Mesodermal cell (in vitro differentiated cells): ENCODE results near the gene AP5Z1.
"Not testable (repeated sequence)": the region's sequence is repeated elsewhere in the genome, so short reads cannot be mapped to it uniquely, and the experiment has no call there.

Experiments used
- H3K27ac ChIP-seq: 2 replicates; pipeline ENCODE4 v1.7.0; 2013; ENCODE audit warnings: mild to moderate bottlenecking, low read depth, low read length, moderate library complexity; ENCODE audit not compliant: severe bottlenecking
- H3K36me3 ChIP-seq: 2 replicates; pipeline ENCODE4 v1.7.1; 2013; ENCODE audit warnings: mild to moderate bottlenecking, low read length, moderate library complexity; ENCODE audit not compliant: control insufficient read depth, insufficient read depth
- H3K4me1 ChIP-seq: one replicate; pipeline ENCODE4 v1.7.1; 2013; ENCODE audit warnings: mild to moderate bottlenecking, low read length; ENCODE audit not compliant: insufficient read depth, control insufficient read depth, poor library complexity, severe bottlenecking
- H3K4me3 ChIP-seq: 2 replicates; pipeline ENCODE4 v1.7.0; 2013; ENCODE audit warnings: low read length, control low read depth, mild to moderate bottlenecking; ENCODE audit not compliant: insufficient read depth, poor library complexity, severe bottlenecking; ENCODE audit errors: extremely low read depth
- H3K9me3 ChIP-seq: 2 replicates; pipeline ENCODE4 v1.7.1; 2013; ENCODE audit warnings: mild to moderate bottlenecking, low read length, moderate library complexity; ENCODE audit not compliant: control insufficient read depth
- WGBS, 2 experiments: methylation state at CpG; one replicate each; pipeline ENCODE4 v1.1.5; 2013; ENCODE audit warnings: missing lambda C conversion rate in 2 of 2; ENCODE audit not compliant: insufficient coverage in 2 of 2; 5-methylcytosine and 5-hydroxymethylcytosine counted together

Gene AP5Z1

DNA sequence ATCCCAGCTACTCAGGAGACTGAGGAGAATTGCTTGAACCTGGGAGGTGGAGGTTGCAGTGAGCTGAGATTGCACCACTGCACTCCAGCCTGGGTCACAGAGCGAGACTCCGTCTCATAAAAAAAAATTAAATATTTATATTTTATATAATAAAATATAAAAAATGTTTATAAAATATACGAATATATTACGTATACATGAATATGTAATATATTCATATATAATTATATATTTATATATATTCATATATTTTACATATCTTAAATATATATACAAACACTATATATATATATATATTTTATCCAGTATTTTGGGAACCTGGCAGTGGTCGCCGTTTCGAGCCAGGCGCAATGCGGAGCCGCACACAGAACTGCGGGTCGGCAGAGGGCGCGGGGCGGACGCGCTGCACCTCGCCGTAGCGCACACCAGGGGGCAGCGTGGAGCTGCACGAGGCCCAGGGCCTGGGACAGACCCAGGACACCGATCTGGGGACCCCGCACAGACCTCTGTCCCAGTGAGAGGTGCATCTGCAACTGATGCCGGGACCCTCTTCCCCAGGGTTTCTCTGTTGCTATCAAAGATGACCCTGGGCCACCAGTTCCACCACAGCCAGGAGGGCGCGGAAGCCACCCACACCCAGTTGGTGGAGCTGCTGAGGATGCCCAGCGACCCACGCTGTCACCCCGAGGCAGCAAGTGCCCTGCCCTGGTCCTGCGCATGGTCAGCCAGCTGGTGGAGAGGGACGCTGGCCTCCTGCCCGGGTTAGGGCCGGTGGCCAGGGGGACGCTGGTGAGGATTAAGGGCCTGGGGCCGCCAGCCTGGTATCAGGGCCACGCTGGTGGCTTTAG is 22.7 kb downstream of the AP5Z1 start:
- Histone ChIP-seq H3K9me3 (no peaks in the 10 kb centered on the region), H3K36me3 (peaks cover 16% of the 10 kb centered on the region), H3K4me1 (no peaks in the 10 kb centered on the region), H3K4me3 (no peak overlapping the region), H3K27ac (no peak overlapping the region)
- 41 to 44% methylated on average over 32 to 33 of the region's 37 CpGs for WGBS, 2 experiments

DNA sequence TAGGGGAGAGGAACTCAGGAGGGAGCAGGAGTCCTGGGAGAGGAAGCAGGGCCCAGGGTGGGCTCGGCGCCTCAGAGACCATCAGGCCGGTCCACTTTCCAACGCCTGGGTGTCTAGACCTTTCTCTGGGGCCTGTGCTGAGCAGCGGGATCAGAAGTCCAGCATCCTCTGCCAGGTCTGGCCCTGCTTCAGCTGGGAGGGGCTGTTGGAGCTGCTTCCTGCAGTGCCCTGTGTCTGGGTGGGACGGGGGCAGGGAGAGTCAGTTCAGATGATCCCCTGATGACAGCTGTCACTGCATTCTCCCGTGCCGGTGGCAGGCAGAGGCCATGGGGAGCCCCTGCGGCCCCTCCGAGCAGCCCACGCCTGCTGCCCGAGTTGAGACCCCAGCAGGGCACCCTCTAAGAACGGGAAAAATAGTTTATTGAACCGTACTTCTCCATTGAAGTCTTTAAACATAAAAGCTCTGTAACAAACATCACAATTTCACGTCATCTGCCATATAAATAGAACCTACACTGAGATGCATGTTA is 23.3 kb downstream of the AP5Z1 start:
- Histone ChIP-seq H3K4me3 (no peak overlapping the region), H3K4me1 (no peaks in the 10 kb centered on the region)
- 88 to 92% methylated on average over 14 to 15 of the region's 15 CpGs for WGBS, 2 experiments

DNA sequence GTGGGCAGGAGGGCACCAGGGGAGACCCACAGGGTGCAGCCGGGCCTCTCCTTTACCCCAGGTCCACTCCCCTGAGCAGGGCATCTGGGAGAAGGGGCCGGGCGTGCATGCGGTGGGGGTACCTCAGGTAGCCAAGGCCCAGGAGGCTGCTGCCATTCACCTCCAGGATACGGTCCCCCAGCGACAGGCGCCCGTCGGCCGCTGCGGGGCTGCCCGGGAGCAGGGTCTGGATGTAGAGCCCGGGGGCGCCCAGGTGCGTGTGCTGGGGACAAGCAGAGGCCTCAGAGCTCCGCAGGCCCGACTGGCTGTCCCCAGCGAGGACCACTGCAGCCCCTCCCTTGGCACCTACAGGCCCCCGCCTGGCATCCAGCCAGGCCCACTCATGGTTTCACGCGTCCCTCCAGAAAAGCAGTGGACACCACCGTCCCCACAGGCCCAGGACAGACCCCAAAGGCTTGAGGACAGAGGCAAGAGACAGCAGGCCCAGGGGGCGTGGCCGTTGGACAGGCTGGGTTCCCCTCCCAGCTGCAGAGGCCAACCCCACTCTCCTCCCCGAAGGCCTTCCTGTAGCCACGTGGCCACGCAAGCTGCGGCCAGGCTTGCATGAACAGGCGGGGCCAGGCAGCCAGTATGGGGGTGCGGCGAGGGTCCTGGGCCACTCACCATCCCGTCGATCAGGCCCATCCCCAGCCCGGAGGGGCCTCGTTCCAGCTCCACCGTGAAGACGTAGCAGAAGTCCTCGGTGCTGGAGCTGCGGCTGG is 24.3 kb downstream of the AP5Z1 start:
- H3K9me3 ChIP-seq, result no peaks in the 10 kb centered on the region
- H3K27ac ChIP-seq, result no peak overlapping the region
- H3K4me3 ChIP-seq, result no peak overlapping the region
- H3K36me3 ChIP-seq, result peaks cover 10% of the 10 kb centered on the region
- H3K4me1 ChIP-seq, result no peaks in the 10 kb centered on the region
- 84 to 92% methylated on average over 34 to 38 of the region's 39 CpGs for WGBS, 2 experiments

More for the DNA sequence above, 23.3 kb downstream of the AP5Z1 start:
- H3K9me3 ChIP-seq, result no peaks in the 10 kb centered on the region
- peaks cover 11% of the 10 kb centered on the region for H3K36me3 ChIP-seq
- no peak overlapping the region for H3K27ac ChIP-seq

DNA sequence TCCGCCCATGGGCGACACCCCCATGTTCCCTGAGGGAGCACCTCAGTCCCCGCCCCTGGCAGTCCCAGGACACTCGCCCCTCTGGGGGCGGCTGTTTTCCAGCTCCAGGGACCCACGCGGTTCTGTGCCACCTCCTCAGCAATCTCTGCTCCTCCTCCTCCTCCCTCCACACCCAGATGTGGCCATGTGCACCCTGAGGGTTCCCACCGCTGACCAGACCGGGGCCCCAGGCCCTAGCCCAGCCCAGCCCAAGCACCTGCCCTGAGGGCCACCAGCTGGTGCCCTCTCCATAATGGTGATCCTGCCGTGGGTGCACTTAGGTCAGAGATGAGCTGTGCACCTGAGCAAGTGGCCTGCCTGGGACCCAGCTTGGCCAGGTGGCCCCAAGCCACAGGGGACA is 25.1 kb downstream of the AP5Z1 start:
- 94 to 95% methylated on average over 8 to 10 of the region's 10 CpGs for WGBS, 2 experiments
- Histone ChIP-seq H3K4me3 (no peak overlapping the region), H3K4me1 (no peaks in the 10 kb centered on the region), H3K27ac (no peak overlapping the region), H3K9me3 (no peaks in the 10 kb centered on the region), H3K36me3 (peaks cover 4% of the 10 kb centered on the region)

DNA sequence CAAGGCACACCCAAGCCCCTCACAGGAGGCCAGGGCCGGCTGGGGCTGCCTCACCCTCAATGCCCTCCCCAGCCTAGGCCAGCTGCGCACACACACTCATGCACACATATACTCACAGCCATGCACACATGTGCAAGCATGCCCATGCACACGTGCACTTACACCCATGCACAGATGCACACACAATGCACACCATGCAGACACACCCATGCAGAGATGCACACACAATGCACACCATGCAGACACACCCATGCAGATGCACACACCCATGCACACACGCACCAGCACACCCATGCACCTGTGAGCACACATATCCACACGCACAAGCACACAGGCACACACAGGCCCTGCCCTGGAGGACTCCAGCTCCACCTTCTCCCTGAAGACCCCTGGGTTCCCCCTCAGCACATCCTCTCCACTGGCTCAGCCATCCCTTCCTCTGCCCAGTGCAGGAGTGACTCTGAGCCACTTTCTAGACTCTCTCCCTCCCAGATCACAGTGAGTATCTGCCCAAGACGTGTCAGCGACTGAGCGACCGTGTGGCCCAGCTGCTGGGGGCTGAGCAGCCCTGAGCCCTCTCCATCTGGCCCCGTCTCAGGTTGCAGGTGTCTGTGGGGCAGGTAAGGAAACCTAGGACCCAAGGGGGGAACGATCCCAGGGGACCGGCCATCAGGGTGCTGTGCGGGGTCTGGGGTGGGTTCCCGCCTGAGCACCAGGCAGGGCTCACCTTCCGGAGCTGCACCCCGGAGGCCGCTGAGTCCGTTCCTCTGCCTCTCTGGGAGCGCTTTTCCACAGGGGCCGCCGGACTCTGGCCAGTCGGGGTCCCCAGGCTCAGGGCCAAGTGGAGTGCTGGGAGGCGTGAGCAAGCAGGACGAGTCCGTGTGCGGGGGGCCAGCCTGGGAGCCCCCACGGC is 25.8 kb downstream of the AP5Z1 start:
- Histone ChIP-seq H3K4me1 (no peaks in the 10 kb centered on the region), H3K4me3 (no peak overlapping the region), H3K36me3 (peaks cover 2% of the 10 kb centered on the region), H3K27ac (no peak overlapping the region), H3K9me3 (no peaks in the 10 kb centered on the region)
- 88 to 90% methylated on average over 18 to 24 of the region's 27 CpGs for WGBS, 2 experiments

DNA sequence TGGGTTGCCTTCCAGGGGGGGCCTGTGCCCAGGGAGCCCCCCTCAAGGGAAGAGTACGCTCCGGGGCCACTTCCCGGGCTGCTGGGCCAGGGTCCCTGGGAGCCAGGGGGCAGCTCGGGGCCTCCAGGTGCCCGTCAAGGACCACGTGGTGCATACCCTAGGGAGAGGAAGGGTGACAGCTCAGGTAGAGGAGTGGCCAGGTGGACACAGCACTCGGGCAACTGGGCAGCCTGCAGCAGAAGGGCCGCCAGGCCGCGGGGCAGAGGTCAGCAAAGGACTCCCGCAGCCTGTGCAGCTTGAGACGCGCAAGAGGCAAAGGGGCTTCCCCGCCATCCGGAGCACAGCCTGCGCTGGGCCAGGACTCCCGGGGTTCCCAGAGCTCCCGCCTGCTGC is 26.4 kb downstream of the AP5Z1 start:
- Histone ChIP-seq H3K4me3 (no peak overlapping the region), H3K27ac (no peak overlapping the region), H3K4me1 (no peaks in the 10 kb centered on the region), H3K36me3 (no peaks in the 10 kb centered on the region), H3K9me3 (no peaks in the 10 kb centered on the region)
- 90 to 91% methylated on average over 12 to 18 of the region's 18 CpGs for WGBS, 2 experiments

DNA sequence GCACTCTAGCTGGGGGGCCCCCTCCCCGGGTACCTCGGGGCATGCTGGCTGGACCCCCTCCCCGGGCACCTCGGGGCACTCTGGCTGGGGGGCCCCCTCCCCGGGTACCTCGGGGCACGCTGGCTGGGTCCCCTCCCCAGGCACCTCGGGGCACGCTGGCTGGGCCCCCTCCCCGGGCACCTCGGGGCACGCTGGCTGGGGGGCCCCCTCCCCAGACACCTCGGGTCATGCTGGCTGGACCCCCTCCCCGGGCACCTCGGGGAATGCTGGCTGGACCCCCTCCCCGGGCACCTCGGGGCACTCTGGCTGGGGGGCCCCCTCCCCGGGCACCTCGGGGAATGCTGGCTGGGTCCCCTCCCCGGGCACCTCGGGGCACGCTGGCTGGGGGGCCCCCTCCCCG is 27.2 kb downstream of the AP5Z1 start:
- H3K9me3 ChIP-seq, H3K4me1 ChIP-seq, H3K27ac ChIP-seq, H3K4me3 ChIP-seq, H3K36me3 ChIP-seq: not testable (repeated sequence)
- WGBS, 2 experiments, result 84 to 96% methylated on average over 4 to 9 of the region's 23 CpGs

DNA sequence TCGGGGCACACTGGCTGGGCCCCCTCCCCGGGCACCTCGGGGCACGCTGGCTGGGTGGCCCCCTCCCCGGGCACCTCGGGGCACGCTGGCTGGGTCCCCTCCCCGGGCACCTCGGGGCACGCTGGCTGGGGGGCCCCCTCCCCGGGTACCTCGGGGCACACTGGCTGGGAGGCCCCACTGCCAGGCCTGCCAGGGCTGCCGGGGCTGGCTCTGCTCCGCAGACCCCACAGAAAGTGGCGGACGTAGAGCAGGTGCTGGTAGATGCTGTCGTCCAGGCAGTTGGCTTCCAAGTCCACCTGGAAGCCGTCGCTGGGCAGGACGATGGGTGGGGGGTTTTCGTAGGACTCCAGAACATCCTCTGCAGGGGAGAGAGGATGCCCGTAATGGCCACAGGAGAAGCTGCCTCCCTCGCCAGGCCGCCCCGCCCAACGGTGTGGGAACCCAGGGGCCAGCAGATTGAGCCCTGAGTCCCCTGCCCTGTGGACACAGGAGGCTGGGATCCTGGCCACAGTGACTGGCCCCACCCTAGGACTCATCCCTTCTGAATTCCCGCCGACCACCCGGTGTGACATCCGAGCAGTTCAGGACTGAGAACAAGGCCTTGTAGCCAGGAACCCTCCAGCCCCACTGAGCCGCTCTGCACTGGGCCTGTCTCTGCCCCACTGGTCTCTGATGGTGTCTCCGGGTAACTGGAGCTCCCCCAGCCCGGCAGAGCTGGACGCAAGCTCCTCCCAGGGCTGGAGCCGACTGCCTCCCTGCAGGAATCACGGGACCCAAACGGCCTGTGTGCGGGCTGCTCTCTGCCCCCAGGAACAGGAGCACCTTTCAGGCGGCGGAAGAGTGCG is 28.2 kb downstream of the AP5Z1 start:
- Histone ChIP-seq H3K9me3 (no peaks in the 10 kb centered on the region), H3K27ac (no peak overlapping the region), H3K4me3 (no peak overlapping the region), H3K36me3 (no peaks in the 10 kb centered on the region), H3K4me1 (no peaks in the 10 kb centered on the region)
- 80 to 81% methylated on average over 36 to 38 of the region's 41 CpGs for WGBS, 2 experiments

DNA sequence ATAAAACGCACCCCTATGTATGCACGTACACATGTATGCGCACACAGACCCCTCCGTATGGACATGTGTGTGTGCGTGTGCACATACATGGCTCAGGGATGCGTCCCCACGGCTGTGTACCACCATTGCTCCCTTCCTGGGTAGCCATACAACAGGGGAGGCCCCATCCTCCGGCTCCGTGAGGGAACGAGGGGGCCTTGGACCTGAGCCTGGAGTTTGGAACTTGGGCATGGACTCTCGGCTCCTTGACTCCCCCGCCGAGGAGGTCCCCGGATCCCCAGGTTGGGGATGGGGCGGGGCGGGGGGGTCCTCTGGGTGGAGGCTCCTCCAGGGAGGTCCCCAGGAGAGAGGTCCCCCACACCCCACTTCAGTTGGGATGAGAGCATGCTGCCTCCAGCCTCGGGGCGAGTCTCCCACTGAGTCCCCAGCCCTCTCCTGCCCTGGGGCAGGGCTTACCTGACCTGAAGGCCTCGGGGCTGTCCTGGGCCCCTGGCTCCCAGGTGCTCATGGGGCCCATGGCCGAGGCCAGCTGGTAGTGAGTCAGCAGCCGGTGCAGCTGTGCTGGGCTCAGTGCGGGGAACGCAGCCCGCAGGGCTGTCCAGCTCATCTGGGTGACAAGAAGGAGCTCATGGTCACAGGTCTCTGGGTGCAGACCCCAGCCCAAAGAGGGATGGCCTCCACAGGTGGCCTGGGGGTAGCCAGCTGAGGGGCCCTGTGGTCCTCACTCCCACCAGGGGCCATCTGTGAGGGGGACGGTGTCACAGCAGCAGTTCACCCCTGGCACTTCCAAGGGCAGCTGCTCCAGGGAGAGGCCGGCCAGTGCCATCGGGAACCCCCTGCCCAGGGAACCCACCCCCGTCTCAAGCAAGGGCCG is 29.9 kb downstream of the AP5Z1 start:
- Histone ChIP-seq H3K4me3 (no peak overlapping the region), H3K4me1 (no peaks in the 10 kb centered on the region), H3K27ac (no peak overlapping the region), H3K9me3 (no peaks in the 10 kb centered on the region), H3K36me3 (no peaks in the 10 kb centered on the region)
- WGBS, 2 experiments, result 89% methylated on average over 18 to 27 of the region's 29 CpGs
